Stimulated activated CD4-positive, alpha-beta T cell treated with anti-CD3 and anti-CD28 coated beads, TNF-alpha, amount 100 ng/mL, for 4 hours (primary cell): ENCODE results near the gene MDP1.
"Not testable (repeated sequence)": the region's sequence is repeated elsewhere in the genome, so short reads cannot be mapped to it uniquely, and the experiment has no call there.

Source experiments
- DNase-seq, 3 experiments: peaks; one replicate each; pipeline ENCODE4 v3.0.0-alpha.2; 2020; ENCODE audit warnings: low read depth in 3 of 3

Gene MDP1

GRCh38 chr14:24231263-24232120 is 15.6 kb upstream of the MDP1 start:
- DNase-seq, result no peak

GRCh38 chr14:24228902-24229301 is 13.0 kb upstream of the MDP1 start:
- no peak for DNase-seq

- no peak for DNase-seq
Observed at GRCh38 chr14:24226473-24226872, 10.6 kb upstream of the MDP1 start.

- DNase-seq, result no peak
Observed at GRCh38 chr14:24224618-24225071, 8.8 kb upstream of the MDP1 start.

- DNase-seq, result not testable (repeated sequence)
Observed at GRCh38 chr14:24222987-24223386, 7.1 kb upstream of the MDP1 start.

GRCh38 chr14:24219521-24219920 is 3.7 kb upstream of the MDP1 start:
- no peak for DNase-seq

- DNase-seq, result no peak
Observed at GRCh38 chr14:24219080-24219479, 3.2 kb upstream of the MDP1 start.

GRCh38 chr14:24216876-24217275 is 1.0 kb upstream of the MDP1 start:
- not testable (repeated sequence) for DNase-seq

GRCh38 chr14:24216345-24216699 is 456 bp upstream of the MDP1 start:
- DNase-seq, result no peak

- DNase-seq, result no peak
Observed at GRCh38 chr14:24213866-24214662, 1.8 kb downstream of the MDP1 start.

GRCh38 chr14:24212924-24213865 is 2.7 kb downstream of the MDP1 start, which contains the start of gene CHMP4A:
Gene CHMP4A (minus strand): TSS chr14:24213488. CDS start chr14:24213439, 49 bp downstream.
- DNase-seq, result peak; percentile 85 to 93 (median 87)

GRCh38 chr14:24211311-24211710 is 4.6 kb downstream of the MDP1 start:
- no peak for DNase-seq

GRCh38 chr14:24207625-24208024 is 8.2 kb downstream of the MDP1 start:
- DNase-seq, result no peak

- DNase-seq, result no peak
Observed at GRCh38 chr14:24207104-24207551, 8.7 kb downstream of the MDP1 start.

- DNase-seq, result no peak
Observed at GRCh38 chr14:24206260-24207103, 9.4 kb downstream of the MDP1 start.

GRCh38 chr14:24204163-24205146 is 11.4 kb downstream of the MDP1 start:
- no peak for DNase-seq

GRCh38 chr14:24203249-24203886 is 12.5 kb downstream of the MDP1 start:
- DNase-seq, result not testable (repeated sequence)

GRCh38 chr14:24202538-24202937 is 13.3 kb downstream of the MDP1 start:
- DNase-seq, result not testable (repeated sequence)
